HL-60 (cell line): Measurements from ENCODE around the gene DIO1.

ENCODE experiments used
- DNase-seq, 2 experiments: peaks; one replicate each; pipeline ENCODE4 v3.0.0-alpha.2; 2010 to 2020; ENCODE audit warnings: low read depth in 1 of 2, low spot score in 1 of 2
- H3K27ac ChIP-seq: fragments of 250-450 bp; sonication (Bioruptor Pico); replicated peaks from 2 replicates; pipeline ENCODE4 v1.5.1; 2020; ENCODE audit warnings: mild to moderate bottlenecking, moderate library complexity
- H3K27me3 ChIP-seq: fragments of 250-450 bp; sonication (Bioruptor Pico); 2 replicates; pipeline ENCODE4 v1.5.1; 2021; ENCODE audit warnings: mild to moderate bottlenecking, moderate library complexity; ENCODE audit not compliant: insufficient read depth, poor library complexity, severe bottlenecking
- H3K4me3 ChIP-seq: replicated peaks from 2 replicates; pipeline ENCODE4 v1.5.1; 2011; ENCODE audit warnings: mild to moderate bottlenecking, control low read depth, low read length; ENCODE audit not compliant: insufficient read depth
- GABPA ChIP-seq: IDR thresholded peaks from 2 replicates; pipeline ENCODE4 v1.6.1; 2012; ENCODE audit warnings: low read depth
- POLR2AphosphoS5 ChIP-seq: IDR thresholded peaks from 2 replicates; pipeline ENCODE4 v1.6.1; 2012; ENCODE audit warnings: low read depth
- REST ChIP-seq: IDR thresholded peaks from 2 replicates; pipeline ENCODE4 v1.6.1; 2012; ENCODE audit warnings: low read depth; ENCODE audit not compliant: insufficient replicate concordance
- SPI1 ChIP-seq: IDR thresholded peaks from 2 replicates; pipeline ENCODE4 v1.6.1; 2012; ENCODE audit warnings: low read depth, mild to moderate bottlenecking, borderline replicate concordance
- TF ChIP-seq, protein P1 (sequence below): IDR thresholded peaks from one replicate; pipeline ENCODE4 v1.5.1; 2011; ENCODE audit warnings: low read length, control low read depth, inconsistent platforms; ENCODE audit not compliant: insufficient read depth

DIO1 gene

DNA sequence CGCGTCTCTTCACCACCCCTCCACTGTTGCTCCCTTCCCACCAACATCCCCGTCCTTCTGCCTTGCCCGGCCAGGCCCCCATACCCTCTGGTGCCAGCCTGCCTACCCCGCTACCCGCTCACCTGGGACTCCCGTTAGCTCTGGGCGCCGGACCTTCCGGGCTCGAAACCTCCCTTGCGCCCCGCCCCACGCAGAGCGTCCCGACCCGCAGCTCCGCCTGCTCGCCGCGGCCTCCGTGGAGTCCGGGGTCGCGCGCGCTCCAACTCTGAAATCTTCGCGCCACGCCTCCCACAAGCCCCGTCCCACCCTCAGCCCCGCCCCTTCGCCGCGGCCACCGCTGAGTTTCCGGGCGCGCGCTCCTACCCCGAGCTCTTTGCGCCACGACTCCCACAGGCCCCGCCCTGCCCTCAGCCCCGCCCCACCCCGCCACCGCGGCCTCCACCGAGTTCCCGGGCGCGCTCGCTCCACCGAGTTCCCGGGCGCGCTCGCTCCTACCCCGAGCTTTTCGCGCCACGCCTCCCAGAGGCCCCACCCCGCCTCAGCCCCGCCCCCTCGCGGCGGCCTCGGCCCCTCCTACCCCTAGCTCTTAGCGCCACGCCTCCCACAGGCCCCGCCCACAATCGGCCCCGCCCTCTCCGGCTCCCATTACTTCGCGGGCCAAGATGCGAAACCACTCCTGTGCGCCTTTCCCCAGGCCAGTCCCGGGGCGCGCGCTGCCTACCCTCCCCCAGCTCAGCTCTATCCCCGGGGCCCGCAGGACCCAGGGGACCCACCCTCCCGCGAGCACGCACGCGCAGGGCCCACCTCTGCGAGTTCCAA is 51.7 kb downstream of the DIO1 start, which contains the start of gene IFT25:
TSS of gene IFT25 (minus strand) at position 267 of the 819 bp plus-strand sequence. CDS start 5,617 bp downstream, outside the sequence.
- DNase-seq: peak; percentile 85 to 95
- Histone ChIP-seq H3K4me3 (peak within 1 kb of the TSS; percentile 92), H3K27ac (peak within 1 kb of the TSS; percentile 77), H3K27me3 (no peaks in the 10 kb centered on the region)
- TF ChIP-seq POLR2AphosphoS5: peak; percentile 42; the same call in 1 of the 2 replicates
- TF ChIP-seq SPI1: no peak

DNA sequence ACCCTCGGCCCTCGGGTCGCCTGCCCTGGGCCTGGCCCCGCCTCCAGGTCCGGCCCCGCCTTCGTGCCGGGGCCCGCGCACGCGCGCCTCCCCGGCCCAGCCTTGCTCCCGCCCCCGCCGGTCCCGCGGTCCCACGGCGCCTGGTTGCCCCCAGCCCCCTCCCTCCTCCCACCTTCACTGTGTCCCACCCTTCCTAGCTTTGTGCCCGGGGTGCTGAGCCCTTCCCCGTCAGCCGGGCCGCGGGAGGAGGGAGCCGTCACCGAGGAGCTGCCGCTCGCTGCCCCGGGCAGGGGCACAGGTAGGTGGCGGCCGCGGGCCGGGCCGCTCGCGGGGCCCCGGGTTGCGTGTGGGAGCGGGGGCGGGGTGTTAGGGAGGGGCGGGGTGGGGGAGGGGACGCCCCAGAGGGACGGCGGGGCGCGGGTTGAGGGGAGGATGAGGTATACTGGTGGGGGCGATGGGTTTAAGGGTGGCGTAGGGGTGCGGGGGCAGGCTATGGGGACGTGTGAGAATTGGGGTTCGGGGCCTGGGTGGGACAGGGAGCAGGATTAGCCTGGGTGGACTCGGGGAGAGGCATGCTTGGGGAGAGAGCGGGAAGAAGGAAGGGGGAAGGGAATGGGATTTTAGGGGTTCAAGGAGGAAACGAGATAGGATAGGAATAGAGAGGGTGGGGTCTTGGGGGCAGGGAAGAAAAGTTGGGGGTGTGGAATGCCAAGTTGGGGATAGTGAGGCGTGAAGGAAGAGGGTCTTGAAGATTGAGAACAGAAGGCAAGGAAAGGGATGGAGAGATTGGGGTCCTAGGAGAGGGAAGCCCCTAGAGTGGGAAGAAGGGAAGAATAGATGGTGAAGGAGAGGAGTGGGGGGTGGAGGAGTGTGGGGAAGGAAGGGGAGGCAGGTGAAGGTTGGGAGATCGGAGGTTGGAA is 52.5 kb downstream of the DIO1 start, which contains the start of gene LRRC42:
TSS of gene LRRC42 (plus strand) at position 99 of the 920 bp plus-strand sequence. CDS start 5,650 bp downstream, outside the sequence.
- Histone ChIP-seq H3K4me3 (peak within 1 kb of the TSS; percentile 92), H3K27ac (peak within 1 kb of the TSS; percentile 77), H3K27me3 (no peaks in the 10 kb centered on the region)
- peak in 1 of 2 experiments; percentile 68 for DNase-seq
- TF ChIP-seq REST (no peak), GABPA (no peak)
- TF ChIP-seq, protein P1, sequence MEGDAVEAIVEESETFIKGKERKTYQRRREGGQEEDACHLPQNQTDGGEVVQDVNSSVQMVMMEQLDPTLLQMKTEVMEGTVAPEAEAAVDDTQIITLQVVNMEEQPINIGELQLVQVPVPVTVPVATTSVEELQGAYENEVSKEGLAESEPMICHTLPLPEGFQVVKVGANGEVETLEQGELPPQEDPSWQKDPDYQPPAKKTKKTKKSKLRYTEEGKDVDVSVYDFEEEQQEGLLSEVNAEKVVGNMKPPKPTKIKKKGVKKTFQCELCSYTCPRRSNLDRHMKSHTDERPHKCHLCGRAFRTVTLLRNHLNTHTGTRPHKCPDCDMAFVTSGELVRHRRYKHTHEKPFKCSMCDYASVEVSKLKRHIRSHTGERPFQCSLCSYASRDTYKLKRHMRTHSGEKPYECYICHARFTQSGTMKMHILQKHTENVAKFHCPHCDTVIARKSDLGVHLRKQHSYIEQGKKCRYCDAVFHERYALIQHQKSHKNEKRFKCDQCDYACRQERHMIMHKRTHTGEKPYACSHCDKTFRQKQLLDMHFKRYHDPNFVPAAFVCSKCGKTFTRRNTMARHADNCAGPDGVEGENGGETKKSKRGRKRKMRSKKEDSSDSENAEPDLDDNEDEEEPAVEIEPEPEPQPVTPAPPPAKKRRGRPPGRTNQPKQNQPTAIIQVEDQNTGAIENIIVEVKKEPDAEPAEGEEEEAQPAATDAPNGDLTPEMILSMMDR: no peak

GRCh38 chr1:53947172-53947907 is 53.4 kb downstream of the DIO1 start:
- TF ChIP-seq GABPA (no peak), POLR2AphosphoS5 (no peak), REST (no peak), SPI1 (no peak)
- TF ChIP-seq, protein P1: no peak
- Histone ChIP-seq H3K27ac (no peak overlapping the region), H3K27me3 (no peaks in the 10 kb centered on the region), H3K4me3 (peak overlapping the region; percentile 92)
- no peak for DNase-seq
